Activated naive CD4-positive, alpha-beta T cell treated with anti-CD3 and anti-CD28 coated beads, Interleukin-2, amount 50 U/mL, for 72 hours (primary cell): Measurements from ENCODE around the gene PAX2. TPM values are rescaled to one million over a fixed set of nuclear protein-coding genes. Genes with fewer than 3 reads are reported as not detected.
A peak's percentile ranks its signal among the peaks of the same experiment; 100 is the strongest.

ENCODE experiments used
- ATAC-seq, 2 donors: fragments of 150-1000 bp; cut with Tn5 transposase; 2 replicates each; pipeline ENCODE4 v1.10.0; 2021; ENCODE audit warnings: mild to moderate bottlenecking in 2 of 2, moderate library complexity in 2 of 2
- DNase-seq, 2 donors: peaks; one replicate each; pipeline ENCODE4 v3.0.0; 2021 to 2022; ENCODE audit warnings: low spot score in 2 of 2
- H3K27ac Mint-ChIP-seq, 2 donors: one replicate each; pipeline ENCODE4 v1.8.0; 2022; ENCODE audit warnings: mild to moderate bottlenecking in 2 of 2, mixed read lengths in 2 of 2
- H3K36me3 Mint-ChIP-seq, 2 donors: one replicate each; pipeline ENCODE4 v1.8.0; 2022; ENCODE audit warnings: mixed read lengths in 2 of 2
- H3K9me3 Mint-ChIP-seq, 2 donors: one replicate each; pipeline ENCODE4 v1.8.0; 2022; ENCODE audit warnings: mixed read lengths in 2 of 2
- total RNA-seq, 2 donors: library from RNA; stranded (reverse); gene quantifications; one replicate each; pipeline ENCODE4 v1.2.3, GENCODE V29; 2022

PAX2 gene
- total RNA-seq, 2 donors from 2014 or later = not detected

DNA sequence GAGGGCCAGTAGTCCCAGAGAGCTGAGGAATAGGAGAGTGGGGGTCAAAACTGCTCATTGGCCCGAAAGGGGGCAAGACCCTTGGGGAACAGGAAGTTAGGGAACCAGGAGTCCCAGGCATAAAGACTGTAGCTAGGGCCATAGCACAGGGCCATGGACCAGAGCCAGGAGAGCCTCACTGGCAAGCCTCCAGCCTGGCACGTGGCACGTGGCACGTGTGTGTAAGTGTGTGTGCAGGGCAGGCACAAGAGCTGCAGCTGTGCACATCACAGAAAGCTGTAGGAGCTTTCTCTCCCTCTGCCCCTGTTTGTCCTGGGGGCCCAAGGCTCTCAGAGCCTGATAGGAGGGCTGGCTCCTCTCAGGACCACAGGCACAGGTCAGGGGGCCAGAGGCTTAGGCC lies 119.6 kb downstream of the PAX2 start:
- no peak overlapping the region for H3K27ac Mint-ChIP-seq
- H3K9me3 Mint-ChIP-seq = no peaks in the 10 kb centered on the region
- ATAC-seq (no peak), DNase-seq (no peak)
- no peaks in the 10 kb centered on the region for H3K36me3 Mint-ChIP-seq

DNA sequence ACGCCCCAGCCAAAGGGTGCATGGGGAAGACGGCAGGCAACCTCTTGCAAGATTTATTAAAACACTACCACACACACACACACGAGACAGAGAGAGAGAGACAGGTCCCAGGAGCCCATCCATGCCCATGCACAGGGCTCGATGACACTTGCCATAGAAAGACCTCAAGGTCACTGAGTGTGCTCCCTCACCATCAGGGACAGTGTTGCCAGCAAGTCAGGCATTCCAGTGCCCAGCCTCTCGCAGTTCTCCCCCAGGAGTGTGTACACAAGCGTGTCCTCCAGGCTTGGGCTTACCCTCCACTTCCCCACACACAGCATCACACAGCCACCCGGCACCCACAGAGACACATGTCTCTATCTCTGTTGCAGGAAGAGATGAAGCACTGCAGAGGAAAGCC lies 120.6 kb downstream of the PAX2 start:
- ATAC-seq (no peak), DNase-seq (no peak)
- Mint-ChIP-seq H3K36me3 (no peaks in the 10 kb centered on the region), H3K27ac (no peak overlapping the region), H3K9me3 (no peaks in the 10 kb centered on the region)

DNA sequence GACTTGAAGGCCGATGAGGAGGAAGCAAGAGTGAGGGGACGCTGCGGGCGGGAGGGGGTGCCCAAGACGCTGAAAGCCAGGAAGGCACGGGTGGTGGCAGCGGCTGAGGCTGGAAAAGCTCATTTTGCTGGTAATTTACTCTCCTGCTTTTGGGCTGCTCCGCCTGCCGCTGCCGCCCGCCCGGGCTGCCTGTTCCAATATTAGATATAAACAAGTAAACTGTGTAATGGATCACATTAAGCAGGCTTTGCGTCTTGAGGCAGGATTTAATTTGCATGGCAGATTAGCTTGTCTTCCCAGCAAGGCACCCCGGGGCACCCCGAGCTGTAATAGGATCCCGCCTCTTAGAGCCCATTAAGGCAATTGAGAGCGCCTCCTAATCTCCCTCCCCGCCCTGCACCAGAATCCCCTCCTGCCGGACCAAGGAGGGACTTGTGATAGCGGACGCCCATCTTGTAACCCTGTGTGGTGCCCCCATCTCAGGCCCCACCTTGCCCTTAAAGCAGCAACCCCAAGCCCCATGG lies 121.3 kb downstream of the PAX2 start:
- Mint-ChIP-seq H3K9me3 (no peaks in the 10 kb centered on the region), H3K27ac (no peak overlapping the region), H3K36me3 (no peaks in the 10 kb centered on the region)
- ATAC-seq (no peak), DNase-seq (no peak)

DNA sequence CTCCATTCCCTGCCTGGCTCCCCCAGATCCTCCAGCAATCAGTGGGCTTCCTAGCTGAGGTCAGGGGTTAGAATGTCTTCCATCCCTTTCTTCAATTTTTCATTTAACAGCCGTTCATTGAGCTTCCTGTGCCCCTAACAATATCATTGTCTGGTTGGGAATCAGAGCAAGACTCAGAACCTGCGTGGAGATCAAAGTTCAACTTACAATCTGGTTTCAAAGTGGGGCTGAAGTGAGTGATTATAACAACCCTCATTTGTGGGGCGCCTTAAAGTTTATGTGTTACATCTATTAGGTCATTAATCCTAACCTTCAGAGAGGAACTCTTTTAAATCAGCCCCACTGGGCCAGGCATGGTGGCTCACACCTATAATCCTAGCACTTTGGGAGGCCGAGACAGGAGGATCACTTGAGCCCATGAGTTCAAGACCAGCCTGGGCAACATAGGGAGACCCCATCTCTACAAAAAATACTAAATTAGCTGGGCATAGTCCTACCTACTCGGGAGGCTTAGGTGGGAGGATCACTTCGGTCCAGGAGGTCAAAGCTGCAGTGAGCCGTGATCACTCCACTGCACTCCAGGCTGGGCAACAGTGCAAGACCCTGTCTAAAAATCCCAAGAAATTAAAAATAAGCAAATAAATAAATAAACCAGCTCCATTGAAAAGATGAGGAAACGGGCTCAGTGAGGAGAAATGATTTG lies 122.0 kb downstream of the PAX2 start:
- no peaks in the 10 kb centered on the region for H3K36me3 Mint-ChIP-seq
- no peaks in the 10 kb centered on the region for H3K9me3 Mint-ChIP-seq
- DNase-seq (no peak), ATAC-seq (no peak)
- no peak overlapping the region for H3K27ac Mint-ChIP-seq

- DNase-seq (no peak), ATAC-seq (no peak)
- Mint-ChIP-seq H3K36me3 (no peaks in the 10 kb centered on the region), H3K27ac (no peak overlapping the region), H3K9me3 (no peaks in the 10 kb centered on the region)
These were observed 123.0 kb downstream of the PAX2 start for GRCh38 chr10:100868382-100868781.

DNA sequence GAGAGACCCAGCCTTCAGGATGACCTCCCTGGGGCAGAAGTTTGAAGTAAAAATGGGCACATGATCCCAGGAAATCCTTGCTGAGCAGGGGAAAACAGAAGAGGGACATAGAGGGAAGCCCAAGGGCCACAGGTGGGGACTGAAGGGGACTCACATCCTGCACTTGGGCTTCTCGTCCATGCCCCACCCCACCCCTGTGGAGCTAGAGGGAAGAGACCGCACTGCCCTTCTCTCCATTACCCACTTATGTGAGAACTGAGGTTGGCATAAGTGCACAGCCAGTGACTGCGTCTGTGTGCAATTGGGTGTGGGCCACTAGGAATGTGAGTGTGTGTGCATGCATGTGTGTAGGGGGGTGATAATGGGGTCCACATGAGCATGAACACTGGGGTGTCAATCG lies 124.0 kb downstream of the PAX2 start:
- Mint-ChIP-seq H3K36me3 (no peaks in the 10 kb centered on the region), H3K27ac (no peak overlapping the region), H3K9me3 (no peaks in the 10 kb centered on the region)
- DNase-seq (no peak), ATAC-seq (no peak)

GRCh38 chr10:100872034-100872791 lies 126.8 kb downstream of the PAX2 start:
- H3K9me3 Mint-ChIP-seq = no peaks in the 10 kb centered on the region
- no peak overlapping the region for H3K27ac Mint-ChIP-seq
- DNase-seq = peak in 1 of 2 donors; percentile 82
- ATAC-seq = peak; percentile 87 to 92
- no peaks in the 10 kb centered on the region for H3K36me3 Mint-ChIP-seq

GRCh38 chr10:100873146-100873826 lies 127.9 kb downstream of the PAX2 start:
- Mint-ChIP-seq H3K36me3 (no peaks in the 10 kb centered on the region), H3K9me3 (no peaks in the 10 kb centered on the region), H3K27ac (no peak overlapping the region)
- ATAC-seq (no peak), DNase-seq (no peak)

GRCh38 chr10:100873827-100874326 lies 128.5 kb downstream of the PAX2 start:
- Mint-ChIP-seq H3K9me3 (no peaks in the 10 kb centered on the region), H3K27ac (no peak overlapping the region), H3K36me3 (no peaks in the 10 kb centered on the region)
- no peak for DNase-seq
- ATAC-seq = no peak

DNA sequence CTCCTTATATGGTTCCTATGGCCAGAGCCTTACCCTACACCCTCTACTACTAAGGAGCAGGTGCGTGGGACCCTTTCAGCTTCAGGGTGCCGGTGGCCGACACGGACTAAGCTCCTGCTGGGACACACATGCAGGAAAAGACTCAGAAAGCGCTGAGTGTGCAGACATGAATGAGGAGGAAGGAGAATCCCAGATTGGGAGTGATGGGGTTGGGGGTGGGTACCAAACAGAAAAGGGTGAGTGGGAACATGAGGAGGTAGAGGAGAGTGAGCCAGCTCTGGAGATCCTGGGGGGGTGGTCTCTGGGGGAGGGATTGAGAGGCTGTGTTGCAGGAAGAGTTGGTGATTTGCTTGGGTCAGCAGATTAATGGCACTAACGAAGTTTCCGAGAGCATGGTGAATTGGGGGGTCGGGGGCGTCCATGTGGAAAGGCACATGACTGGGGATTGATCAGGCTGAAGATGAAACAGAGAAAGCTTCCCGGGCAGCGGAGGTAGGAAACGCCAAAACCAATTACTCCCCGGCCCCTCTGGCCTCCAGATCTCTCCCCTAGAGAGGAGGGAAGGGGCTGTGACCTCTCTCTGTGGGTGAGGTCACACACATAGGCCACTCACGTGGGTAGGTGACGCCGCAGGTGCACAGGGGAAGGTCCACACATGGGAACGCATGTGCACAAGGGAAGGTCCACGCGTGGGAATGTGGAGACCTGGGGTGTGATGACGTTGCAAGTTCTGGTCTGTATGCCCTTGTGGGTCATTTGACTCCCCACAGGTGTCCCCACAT lies 129.5 kb downstream of the PAX2 start:
- DNase-seq = no peak
- Mint-ChIP-seq H3K36me3 (no peaks in the 10 kb centered on the region), H3K9me3 (no peaks in the 10 kb centered on the region), H3K27ac (no peak overlapping the region)
- no peak for ATAC-seq

DNA sequence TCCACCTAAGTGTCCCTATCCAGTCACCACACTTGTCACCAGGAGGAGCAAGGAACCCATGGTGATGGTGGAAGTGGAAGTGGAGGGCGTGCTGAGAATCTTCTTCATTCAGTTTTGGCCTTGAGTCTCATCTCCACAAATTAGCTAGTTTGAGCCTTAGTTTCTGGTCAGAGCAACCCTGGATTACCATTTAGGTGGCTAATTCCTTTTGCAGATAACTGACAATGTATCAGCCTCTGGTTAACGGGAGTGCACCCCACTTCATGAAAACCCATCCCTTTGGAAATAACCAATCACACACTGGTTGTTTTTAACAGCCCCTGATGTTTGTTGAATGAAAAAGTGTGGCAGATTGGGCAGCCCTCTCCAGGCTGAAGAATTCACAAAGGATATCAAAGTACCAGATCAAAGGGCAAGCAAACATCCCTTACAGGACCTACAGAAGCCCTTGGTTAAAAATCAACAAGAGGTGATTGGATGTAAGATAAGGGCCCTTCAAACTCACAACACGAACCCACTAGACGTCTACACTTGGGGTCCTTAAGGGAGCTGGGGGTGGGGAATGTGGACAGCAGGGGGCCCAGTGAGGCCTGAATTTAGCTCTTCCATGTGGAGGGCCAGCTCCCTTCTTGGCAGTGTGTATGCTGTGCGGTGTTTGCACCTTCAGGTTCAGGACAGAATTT lies 130.2 kb downstream of the PAX2 start:
- H3K9me3 Mint-ChIP-seq = no peaks in the 10 kb centered on the region
- ATAC-seq = no peak

GRCh38 chr10:100876585-100877460 lies 131.4 kb downstream of the PAX2 start:
- Mint-ChIP-seq H3K36me3 (no peaks in the 10 kb centered on the region), H3K9me3 (no peaks in the 10 kb centered on the region), H3K27ac (no peak overlapping the region)
- ATAC-seq (no peak), DNase-seq (no peak)

More for the DNA sequence above, 130.2 kb downstream of the PAX2 start:
- no peak for DNase-seq
- no peak overlapping the region for H3K27ac Mint-ChIP-seq
- H3K36me3 Mint-ChIP-seq = no peaks in the 10 kb centered on the region

- H3K36me3 Mint-ChIP-seq = no peaks in the 10 kb centered on the region
- no peak overlapping the region for H3K27ac Mint-ChIP-seq
- ATAC-seq (no peak), DNase-seq (no peak)
- no peaks in the 10 kb centered on the region for H3K9me3 Mint-ChIP-seq
These were observed 132.1 kb downstream of the PAX2 start for GRCh38 chr10:100877461-100877850.

- ATAC-seq (peak; percentile 56 to 89), DNase-seq (peak in 1 of 2 donors; percentile 14)
- H3K36me3 Mint-ChIP-seq = no peaks in the 10 kb centered on the region
- H3K9me3 Mint-ChIP-seq = no peaks in the 10 kb centered on the region
- H3K27ac Mint-ChIP-seq = no peak overlapping the region
These were observed 133.0 kb downstream of the PAX2 start for GRCh38 chr10:100878291-100878910.
